ENCODE results near the gene PDZRN3.

DNA sequence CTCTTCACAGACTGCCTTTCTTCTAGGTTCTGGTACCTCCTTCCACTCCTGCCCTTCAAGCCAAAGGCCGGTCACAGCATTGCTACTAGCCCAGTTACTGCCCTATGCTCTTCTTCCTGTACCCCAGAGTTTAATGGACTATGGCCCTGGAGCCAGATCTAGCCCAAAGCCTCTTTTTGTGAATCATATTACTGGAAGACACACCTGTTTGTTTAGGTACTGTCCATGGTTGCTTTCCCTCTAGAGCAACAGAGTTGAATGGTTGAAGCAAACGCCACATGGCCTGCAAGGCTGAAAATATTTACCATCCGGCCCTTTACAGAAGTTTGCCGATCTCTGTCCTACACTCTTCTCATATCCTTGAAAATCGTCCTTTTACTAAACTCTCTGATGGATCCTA is 47.0 kb downstream of the PDZRN3 start:
- TF ChIP-seq, protein P1, sequence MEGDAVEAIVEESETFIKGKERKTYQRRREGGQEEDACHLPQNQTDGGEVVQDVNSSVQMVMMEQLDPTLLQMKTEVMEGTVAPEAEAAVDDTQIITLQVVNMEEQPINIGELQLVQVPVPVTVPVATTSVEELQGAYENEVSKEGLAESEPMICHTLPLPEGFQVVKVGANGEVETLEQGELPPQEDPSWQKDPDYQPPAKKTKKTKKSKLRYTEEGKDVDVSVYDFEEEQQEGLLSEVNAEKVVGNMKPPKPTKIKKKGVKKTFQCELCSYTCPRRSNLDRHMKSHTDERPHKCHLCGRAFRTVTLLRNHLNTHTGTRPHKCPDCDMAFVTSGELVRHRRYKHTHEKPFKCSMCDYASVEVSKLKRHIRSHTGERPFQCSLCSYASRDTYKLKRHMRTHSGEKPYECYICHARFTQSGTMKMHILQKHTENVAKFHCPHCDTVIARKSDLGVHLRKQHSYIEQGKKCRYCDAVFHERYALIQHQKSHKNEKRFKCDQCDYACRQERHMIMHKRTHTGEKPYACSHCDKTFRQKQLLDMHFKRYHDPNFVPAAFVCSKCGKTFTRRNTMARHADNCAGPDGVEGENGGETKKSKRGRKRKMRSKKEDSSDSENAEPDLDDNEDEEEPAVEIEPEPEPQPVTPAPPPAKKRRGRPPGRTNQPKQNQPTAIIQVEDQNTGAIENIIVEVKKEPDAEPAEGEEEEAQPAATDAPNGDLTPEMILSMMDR (IDR thresholded peaks at IDR 0.05): no peak
- no peak for TF ChIP-seq POLR2AphosphoS5 (IDR thresholded peaks at IDR 0.05; ENCODE audit: low read depth, low read length)
